ENCODE results near the gene CRIP1. TPM values are rescaled to one million over a fixed set of nuclear protein-coding genes. Genes with fewer than 3 reads are reported as not detected.

CRIP1 gene
- polyA plus RNA-seq, 1 experiment, result 0.74 TPM

DNA sequence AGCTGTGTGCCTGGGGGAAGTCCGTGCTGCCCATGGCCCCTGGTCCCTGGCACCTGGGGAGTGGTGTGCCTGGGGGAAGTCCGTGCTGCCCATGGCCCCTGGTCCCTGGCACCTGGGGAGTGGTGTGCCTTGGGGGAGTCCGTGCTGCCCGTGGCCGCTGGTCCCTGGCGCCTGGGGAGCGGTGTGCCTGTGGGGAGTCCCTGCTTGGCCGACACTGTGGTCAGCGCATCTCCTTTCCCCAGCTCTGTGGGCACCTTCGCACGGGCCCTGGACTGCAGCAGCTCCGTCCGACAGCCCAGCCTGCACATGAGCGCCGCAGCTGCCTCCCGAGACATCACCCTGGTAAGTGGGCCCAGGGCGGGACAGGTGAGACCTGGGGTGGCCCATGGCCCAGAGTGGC lies 26.6 kb upstream of the CRIP1 start:
- TF ChIP-seq, protein P1, sequence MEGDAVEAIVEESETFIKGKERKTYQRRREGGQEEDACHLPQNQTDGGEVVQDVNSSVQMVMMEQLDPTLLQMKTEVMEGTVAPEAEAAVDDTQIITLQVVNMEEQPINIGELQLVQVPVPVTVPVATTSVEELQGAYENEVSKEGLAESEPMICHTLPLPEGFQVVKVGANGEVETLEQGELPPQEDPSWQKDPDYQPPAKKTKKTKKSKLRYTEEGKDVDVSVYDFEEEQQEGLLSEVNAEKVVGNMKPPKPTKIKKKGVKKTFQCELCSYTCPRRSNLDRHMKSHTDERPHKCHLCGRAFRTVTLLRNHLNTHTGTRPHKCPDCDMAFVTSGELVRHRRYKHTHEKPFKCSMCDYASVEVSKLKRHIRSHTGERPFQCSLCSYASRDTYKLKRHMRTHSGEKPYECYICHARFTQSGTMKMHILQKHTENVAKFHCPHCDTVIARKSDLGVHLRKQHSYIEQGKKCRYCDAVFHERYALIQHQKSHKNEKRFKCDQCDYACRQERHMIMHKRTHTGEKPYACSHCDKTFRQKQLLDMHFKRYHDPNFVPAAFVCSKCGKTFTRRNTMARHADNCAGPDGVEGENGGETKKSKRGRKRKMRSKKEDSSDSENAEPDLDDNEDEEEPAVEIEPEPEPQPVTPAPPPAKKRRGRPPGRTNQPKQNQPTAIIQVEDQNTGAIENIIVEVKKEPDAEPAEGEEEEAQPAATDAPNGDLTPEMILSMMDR (IDR thresholded peaks at IDR 0.05; ENCODE audit: low read depth, low read length), result no peak
- ChIA-PET CTCF (no interaction called here), POLR2A (no interaction called here)
- H3K9me3 ChIP-seq (ENCODE audit: control insufficient read depth, insufficient read depth, low read length), result no peaks in the 10 kb centered on the region; the same call in 1 of the 2 replicates
- H3K27me3 ChIP-seq (ENCODE audit: control insufficient read depth, insufficient read depth, low read length), result no peaks in the 10 kb centered on the region
- no peak for DNase-seq (ENCODE audit: low read depth, low spot score)
- H3K27ac ChIP-seq (ENCODE audit: low read depth, low read length), result no peak overlapping the region
- H3K4me3 ChIP-seq (ENCODE audit: low read depth, low read length), result no peak overlapping the region

DNA sequence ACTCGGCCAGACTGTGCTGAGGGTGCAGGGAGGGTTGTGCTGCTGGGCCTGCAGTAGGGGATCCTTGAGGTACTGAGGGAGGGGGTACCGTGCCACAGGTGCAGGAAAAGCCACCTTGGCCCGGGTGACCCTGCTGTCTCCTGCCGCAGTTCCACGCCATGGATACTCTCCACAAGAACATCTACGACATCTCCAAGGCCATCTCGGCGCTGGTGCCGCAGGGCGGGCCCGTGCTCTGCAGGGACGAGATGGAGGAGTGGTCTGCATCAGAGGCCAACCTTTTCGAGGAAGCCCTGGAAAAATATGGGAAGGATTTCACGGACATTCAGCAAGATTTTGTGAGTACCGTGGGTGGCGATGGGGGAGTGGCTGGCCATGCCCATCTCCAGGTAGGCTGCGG lies 26.1 kb upstream of the CRIP1 start:
- ChIA-PET CTCF (no interaction called here), POLR2A (no interaction called here)

DNA sequence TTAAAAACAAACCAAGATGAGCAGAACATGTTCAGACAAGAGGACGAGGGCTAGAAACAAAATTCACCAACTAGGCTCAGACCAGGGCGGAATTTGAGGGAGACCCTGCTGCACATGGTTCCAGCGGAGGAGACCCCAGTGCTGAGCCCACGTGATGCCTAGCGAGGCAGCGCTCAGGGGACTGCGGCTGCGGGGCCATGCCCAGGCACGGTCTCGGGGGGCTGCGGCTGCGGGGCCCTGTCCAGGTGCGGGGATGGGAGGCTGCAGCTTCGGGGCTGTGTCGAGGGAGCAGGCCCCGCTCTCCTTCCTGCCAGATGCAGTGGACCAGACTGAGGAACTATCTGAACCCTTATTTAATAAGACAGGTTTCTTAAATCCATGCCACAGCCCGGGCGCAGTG lies 24.8 kb upstream of the CRIP1 start:
- POLR2A ChIA-PET, result no interaction called here
- H3K27ac ChIP-seq (ENCODE audit: low read depth, low read length), result no peak overlapping the region
- H3K27me3 ChIP-seq (ENCODE audit: control insufficient read depth, insufficient read depth, low read length), result no peaks in the 10 kb centered on the region
- TF ChIP-seq, protein P1 (IDR thresholded peaks at IDR 0.05; ENCODE audit: low read depth, low read length), result no peak
- no peak overlapping the region for H3K4me3 ChIP-seq (ENCODE audit: low read depth, low read length)
- no peaks in the 10 kb centered on the region; the same call in 1 of the 2 replicates for H3K9me3 ChIP-seq (ENCODE audit: control insufficient read depth, insufficient read depth, low read length)
- no peak for DNase-seq (ENCODE audit: low read depth, low spot score)
- CTCF ChIA-PET, result no interaction called here

More for the DNA sequence above, 26.1 kb upstream of the CRIP1 start:
- DNase-seq (ENCODE audit: low read depth, low spot score), result no peak
- no peak overlapping the region for H3K27ac ChIP-seq (ENCODE audit: low read depth, low read length)
- no peak overlapping the region for H3K4me3 ChIP-seq (ENCODE audit: low read depth, low read length)
- H3K27me3 ChIP-seq (ENCODE audit: control insufficient read depth, insufficient read depth, low read length), result no peaks in the 10 kb centered on the region
- H3K9me3 ChIP-seq (ENCODE audit: control insufficient read depth, insufficient read depth, low read length), result no peaks in the 10 kb centered on the region; the same call in 1 of the 2 replicates
- TF ChIP-seq, protein P1 (IDR thresholded peaks at IDR 0.05; ENCODE audit: low read depth, low read length), result no peak

DNA sequence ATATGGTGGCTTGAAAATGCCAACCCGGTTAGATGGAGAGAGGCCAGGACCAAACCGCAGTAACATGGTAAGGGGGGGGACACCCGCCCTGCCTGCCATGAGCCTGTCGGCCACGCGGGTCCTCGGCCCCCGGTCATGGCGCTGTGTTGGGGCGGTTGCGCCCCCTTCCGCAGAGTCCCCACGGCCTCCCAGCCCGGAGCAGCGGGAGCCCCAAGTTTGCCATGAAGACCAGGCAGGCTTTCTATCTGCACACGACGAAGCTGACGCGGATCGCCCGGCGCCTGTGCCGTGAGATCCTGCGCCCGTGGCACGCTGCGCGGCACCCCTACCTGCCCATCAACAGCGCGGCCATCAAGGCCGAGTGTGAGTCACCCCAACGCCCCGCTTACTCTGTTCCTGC lies 22.2 kb upstream of the CRIP1 start:
- no peak for DNase-seq (ENCODE audit: low read depth, low spot score)
- ChIA-PET CTCF (no interaction called here), POLR2A (no interaction called here)
- Histone ChIP-seq H3K27me3 (ENCODE audit: control insufficient read depth, insufficient read depth, low read length) (no peaks in the 10 kb centered on the region), H3K27ac (ENCODE audit: low read depth, low read length) (no peak overlapping the region), H3K9me3 (ENCODE audit: control insufficient read depth, insufficient read depth, low read length) (no peaks in the 10 kb centered on the region; the same call in 1 of the 2 replicates), H3K4me3 (ENCODE audit: low read depth, low read length) (no peak overlapping the region)
- TF ChIP-seq, protein P1 (IDR thresholded peaks at IDR 0.05; ENCODE audit: low read depth, low read length), result no peak

DNA sequence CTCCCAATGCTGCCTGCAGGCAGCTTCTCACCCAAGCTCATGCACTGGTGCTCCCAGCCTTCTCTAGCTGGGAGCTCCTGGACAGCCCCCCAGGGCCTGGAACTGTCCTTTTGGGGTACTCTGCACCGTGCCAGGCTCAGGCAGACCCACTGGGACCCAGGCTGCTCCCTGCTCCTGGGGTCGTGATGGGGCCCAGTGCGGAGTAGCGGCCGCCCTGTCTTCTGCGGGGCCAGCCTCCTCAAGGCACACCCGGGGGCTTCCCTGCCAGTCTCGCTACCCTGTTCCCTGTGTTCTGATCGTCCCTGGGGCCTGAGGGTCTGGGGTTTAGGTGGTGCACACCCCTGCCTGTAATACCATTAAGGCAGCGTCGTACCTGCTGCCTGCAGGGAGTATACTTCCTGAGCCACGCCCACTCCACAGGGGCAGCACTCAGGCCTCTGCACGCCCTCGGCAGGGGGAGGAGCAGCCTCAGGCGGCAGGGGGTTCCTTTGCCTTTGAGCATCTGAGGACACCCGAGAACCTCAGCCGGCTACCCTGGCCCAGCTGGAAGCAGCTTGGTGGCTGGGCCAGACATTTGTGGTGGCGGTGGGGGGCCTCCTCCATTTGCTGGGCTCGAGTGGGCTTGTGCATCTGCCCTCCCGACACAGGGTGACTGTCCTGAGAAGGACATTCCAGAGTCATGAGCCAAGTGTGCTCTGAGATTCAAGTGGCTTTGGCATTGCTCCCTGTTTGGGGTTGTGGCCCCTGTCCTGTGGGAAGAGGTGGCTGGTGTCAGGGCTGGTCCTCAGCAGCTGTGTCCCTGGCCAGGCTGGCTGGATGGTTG lies 21.3 kb upstream of the CRIP1 start:
- H3K27me3 ChIP-seq (ENCODE audit: control insufficient read depth, insufficient read depth, low read length), result no peaks in the 10 kb centered on the region
- TF ChIP-seq, protein P1 (IDR thresholded peaks at IDR 0.05; ENCODE audit: low read depth, low read length), result no peak
- H3K27ac ChIP-seq (ENCODE audit: low read depth, low read length), result no peak overlapping the region
- no peaks in the 10 kb centered on the region; the same call in 1 of the 2 replicates for H3K9me3 ChIP-seq (ENCODE audit: control insufficient read depth, insufficient read depth, low read length)
- no peak for DNase-seq (ENCODE audit: low read depth, low spot score)
- POLR2A ChIA-PET, result no interaction called here
- no peak overlapping the region for H3K4me3 ChIP-seq (ENCODE audit: low read depth, low read length)
- CTCF ChIA-PET, result no interaction called here
